ENCODE data around the gene ALDH8A1. TPM values are rescaled to one million over a fixed set of nuclear protein-coding genes. Genes with fewer than 3 reads are reported as not detected.

The ALDH8A1 gene
- total RNA-seq, 1 experiment from 2014 or later: not detected

DNA sequence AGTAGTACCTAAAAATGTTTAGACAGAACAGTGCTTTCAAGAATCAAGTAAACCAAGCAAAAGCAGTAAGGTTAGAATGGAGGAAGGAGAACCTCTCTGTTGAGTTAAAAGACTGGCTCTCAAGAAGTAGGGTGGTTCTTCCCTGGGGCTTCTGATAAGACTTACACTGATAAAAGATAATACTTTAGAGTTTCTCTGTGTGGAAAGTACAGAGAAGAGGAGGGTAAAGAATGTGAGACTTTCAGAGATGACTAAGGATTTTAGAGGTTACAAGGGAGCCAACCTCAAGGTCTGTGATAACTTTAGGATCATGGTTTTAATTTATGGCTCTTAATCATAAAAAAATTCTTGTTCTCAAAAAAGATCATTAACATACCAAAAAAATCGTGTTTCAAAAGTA lies 30.9 kb upstream of the ALDH8A1 start:
- no peak for ATAC-seq
- H3K9me3 ChIP-seq (ENCODE audit: control insufficient read depth, insufficient read depth, low read depth, low read length): no peaks in the 10 kb centered on the region
- no peaks in the 10 kb centered on the region for H3K27me3 ChIP-seq (ENCODE audit: control insufficient read depth, insufficient read depth, low read length)
- no peak overlapping the region for H3K27ac ChIP-seq (ENCODE audit: low read length)
- no TSS peak for BruUV-seq (replicated peaks)
- no peak for DNase-seq (ENCODE audit: low read depth, low spot score)
- POLR2A ChIA-PET: no interaction called here
- peaks cover 39% of the 10 kb centered on the region for H3K36me3 ChIP-seq (ENCODE audit: control insufficient read depth, insufficient read depth, low read length)
- CTCF ChIA-PET: no interaction called here
- no peaks in the 10 kb centered on the region for H3K4me1 ChIP-seq (ENCODE audit: control insufficient read depth, insufficient read depth, low read length)
- in situ Hi-C loops (cut with HindIII; ENCODE audit: low pct_unique_long_range_greater_than_20kb, low sequenced_read_pairs): no loop called here
- TF ChIP-seq, protein P1, sequence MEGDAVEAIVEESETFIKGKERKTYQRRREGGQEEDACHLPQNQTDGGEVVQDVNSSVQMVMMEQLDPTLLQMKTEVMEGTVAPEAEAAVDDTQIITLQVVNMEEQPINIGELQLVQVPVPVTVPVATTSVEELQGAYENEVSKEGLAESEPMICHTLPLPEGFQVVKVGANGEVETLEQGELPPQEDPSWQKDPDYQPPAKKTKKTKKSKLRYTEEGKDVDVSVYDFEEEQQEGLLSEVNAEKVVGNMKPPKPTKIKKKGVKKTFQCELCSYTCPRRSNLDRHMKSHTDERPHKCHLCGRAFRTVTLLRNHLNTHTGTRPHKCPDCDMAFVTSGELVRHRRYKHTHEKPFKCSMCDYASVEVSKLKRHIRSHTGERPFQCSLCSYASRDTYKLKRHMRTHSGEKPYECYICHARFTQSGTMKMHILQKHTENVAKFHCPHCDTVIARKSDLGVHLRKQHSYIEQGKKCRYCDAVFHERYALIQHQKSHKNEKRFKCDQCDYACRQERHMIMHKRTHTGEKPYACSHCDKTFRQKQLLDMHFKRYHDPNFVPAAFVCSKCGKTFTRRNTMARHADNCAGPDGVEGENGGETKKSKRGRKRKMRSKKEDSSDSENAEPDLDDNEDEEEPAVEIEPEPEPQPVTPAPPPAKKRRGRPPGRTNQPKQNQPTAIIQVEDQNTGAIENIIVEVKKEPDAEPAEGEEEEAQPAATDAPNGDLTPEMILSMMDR (IDR thresholded peaks at IDR 0.05): no peak
- TF ChIP-seq TCF7L2 (IDR thresholded peaks at IDR 0.05; ENCODE audit: low read depth, low read length): no peak
- TF ChIP-seq SIN3A (IDR thresholded peaks at IDR 0.05; ENCODE audit: borderline replicate concordance, insufficient read depth, low read depth, low read length): no peak
- TF ChIP-seq POLR2AphosphoS5 (IDR thresholded peaks at IDR 0.05; ENCODE audit: low read depth, low read length): no peak
- TF ChIP-seq, protein P2, sequence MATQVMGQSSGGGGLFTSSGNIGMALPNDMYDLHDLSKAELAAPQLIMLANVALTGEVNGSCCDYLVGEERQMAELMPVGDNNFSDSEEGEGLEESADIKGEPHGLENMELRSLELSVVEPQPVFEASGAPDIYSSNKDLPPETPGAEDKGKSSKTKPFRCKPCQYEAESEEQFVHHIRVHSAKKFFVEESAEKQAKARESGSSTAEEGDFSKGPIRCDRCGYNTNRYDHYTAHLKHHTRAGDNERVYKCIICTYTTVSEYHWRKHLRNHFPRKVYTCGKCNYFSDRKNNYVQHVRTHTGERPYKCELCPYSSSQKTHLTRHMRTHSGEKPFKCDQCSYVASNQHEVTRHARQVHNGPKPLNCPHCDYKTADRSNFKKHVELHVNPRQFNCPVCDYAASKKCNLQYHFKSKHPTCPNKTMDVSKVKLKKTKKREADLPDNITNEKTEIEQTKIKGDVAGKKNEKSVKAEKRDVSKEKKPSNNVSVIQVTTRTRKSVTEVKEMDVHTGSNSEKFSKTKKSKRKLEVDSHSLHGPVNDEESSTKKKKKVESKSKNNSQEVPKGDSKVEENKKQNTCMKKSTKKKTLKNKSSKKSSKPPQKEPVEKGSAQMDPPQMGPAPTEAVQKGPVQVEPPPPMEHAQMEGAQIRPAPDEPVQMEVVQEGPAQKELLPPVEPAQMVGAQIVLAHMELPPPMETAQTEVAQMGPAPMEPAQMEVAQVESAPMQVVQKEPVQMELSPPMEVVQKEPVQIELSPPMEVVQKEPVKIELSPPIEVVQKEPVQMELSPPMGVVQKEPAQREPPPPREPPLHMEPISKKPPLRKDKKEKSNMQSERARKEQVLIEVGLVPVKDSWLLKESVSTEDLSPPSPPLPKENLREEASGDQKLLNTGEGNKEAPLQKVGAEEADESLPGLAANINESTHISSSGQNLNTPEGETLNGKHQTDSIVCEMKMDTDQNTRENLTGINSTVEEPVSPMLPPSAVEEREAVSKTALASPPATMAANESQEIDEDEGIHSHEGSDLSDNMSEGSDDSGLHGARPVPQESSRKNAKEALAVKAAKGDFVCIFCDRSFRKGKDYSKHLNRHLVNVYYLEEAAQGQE (IDR thresholded peaks at IDR 0.05; ENCODE audit: insufficient read depth in 1 of 2, low read depth in 2 of 2, low read length in 1 of 2): no peak
- no peak overlapping the region for H3K4me3 ChIP-seq (ENCODE audit: low read depth in 2 of 2, low read length in 2 of 2)
- intact Hi-C loops (cut with micrococcal nuclease; ENCODE audit: unreplicated experiment): no loop called here

DNA sequence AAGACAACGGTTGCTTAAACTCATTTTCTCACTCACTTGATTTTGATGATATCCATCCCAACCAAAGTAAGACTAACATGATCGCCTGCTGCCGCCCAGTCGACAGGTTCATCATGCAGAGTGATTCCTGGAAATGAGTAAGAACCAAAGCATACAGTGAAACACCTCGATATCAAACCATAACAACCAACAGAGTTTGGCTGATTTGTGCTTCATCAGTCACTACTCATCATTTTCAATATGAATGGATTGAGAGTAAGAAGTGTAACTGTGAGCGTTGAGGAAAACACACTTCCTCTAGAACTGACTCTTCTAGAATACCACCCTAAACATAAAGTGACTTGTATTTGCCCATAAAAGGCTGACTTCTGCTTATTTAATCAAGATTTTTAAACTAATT lies 29.2 kb upstream of the ALDH8A1 start:
- no TSS peak for BruUV-seq (replicated peaks)
- Histone ChIP-seq H3K36me3 (ENCODE audit: control insufficient read depth, insufficient read depth, low read length) (peaks cover 34% of the 10 kb centered on the region), H3K27ac (ENCODE audit: low read length) (no peak overlapping the region), H3K27me3 (ENCODE audit: control insufficient read depth, insufficient read depth, low read length) (no peaks in the 10 kb centered on the region), H3K9me3 (ENCODE audit: control insufficient read depth, insufficient read depth, low read depth, low read length) (no peaks in the 10 kb centered on the region), H3K4me1 (ENCODE audit: control insufficient read depth, insufficient read depth, low read length) (no peaks in the 10 kb centered on the region), H3K4me3 (ENCODE audit: low read depth in 2 of 2, low read length in 2 of 2) (no peak overlapping the region)
- TF ChIP-seq, protein P2 (IDR thresholded peaks at IDR 0.05; ENCODE audit: insufficient read depth in 1 of 2, low read depth in 2 of 2, low read length in 1 of 2): no peak
- TF ChIP-seq SIN3A (IDR thresholded peaks at IDR 0.05; ENCODE audit: borderline replicate concordance, insufficient read depth, low read depth, low read length): no peak
- TF ChIP-seq, protein P1 (IDR thresholded peaks at IDR 0.05): no peak
- no peak for TF ChIP-seq POLR2AphosphoS5 (IDR thresholded peaks at IDR 0.05; ENCODE audit: low read depth, low read length)
- TF ChIP-seq TCF7L2 (IDR thresholded peaks at IDR 0.05; ENCODE audit: low read depth, low read length): no peak
- CTCF ChIA-PET: no interaction called here
- intact Hi-C loops (cut with micrococcal nuclease; ENCODE audit: unreplicated experiment) (no loop called here), in situ Hi-C loops (cut with HindIII; ENCODE audit: low pct_unique_long_range_greater_than_20kb, low sequenced_read_pairs) (no loop called here)
- POLR2A ChIA-PET: no interaction called here
- DNase-seq (ENCODE audit: low read depth, low spot score): no peak
- no peak for ATAC-seq
